Measurements from ENCODE around the gene UBA3.

The UBA3 gene

DNA sequence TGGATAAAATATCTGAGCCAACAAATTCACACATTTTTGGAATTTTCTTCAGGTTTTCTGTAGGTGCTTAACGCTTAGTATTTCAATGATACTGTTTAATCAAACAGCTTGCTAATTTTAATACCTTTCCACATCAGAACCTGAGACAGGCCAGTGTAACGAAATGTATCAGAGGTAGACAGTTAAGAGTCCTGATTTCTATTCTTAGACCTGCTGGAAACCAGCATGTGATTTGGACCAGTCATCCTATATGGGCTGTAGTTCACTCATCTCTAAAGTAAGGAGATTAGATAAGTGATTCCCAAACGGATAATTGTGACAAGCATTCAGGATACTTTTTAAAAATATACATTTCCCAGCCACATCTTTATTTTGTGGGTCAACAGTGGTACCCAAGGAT, 23.0 kb upstream of the UBA3 start:
- no peak for DNase-seq

DNA sequence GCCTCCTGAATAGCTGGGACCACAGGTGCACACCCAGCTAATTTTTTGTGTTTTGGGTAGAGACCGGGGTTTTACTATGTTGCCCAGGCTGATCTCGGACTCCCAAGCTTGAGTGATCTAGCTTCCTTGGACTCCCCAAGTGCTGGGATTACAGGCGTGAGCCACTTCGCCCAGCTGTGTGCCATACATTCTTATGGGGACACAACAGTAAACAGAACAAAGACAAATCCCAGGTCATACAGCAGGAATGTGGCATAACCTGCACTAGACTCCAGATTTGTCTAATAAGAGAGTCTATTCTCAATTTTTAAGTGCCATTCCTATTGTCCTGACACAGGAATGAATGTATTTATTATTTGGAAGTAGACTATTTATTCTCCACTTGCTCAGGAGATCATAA, 22.2 kb upstream of the UBA3 start:
- DNase-seq, result no peak

DNA sequence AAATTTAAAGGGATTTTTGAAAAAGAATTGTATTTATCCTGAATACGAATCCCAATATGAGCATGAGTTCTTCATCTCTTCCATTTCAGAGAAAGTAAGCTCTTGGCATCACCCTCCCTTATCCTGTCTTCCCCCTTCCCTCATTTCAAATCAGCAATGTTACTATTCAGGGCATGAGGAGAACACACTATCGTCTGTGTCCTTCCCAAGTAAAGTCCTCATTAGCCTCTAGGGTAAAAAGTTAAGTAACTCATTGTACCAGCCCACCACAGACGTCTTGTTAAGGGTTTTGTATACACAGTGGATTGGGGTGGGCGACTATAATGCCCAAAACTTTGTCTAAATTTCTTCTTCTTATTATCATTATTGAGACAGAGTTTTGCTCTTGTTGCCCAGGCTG, 19.4 kb upstream of the UBA3 start:
- no peak for DNase-seq

DNA sequence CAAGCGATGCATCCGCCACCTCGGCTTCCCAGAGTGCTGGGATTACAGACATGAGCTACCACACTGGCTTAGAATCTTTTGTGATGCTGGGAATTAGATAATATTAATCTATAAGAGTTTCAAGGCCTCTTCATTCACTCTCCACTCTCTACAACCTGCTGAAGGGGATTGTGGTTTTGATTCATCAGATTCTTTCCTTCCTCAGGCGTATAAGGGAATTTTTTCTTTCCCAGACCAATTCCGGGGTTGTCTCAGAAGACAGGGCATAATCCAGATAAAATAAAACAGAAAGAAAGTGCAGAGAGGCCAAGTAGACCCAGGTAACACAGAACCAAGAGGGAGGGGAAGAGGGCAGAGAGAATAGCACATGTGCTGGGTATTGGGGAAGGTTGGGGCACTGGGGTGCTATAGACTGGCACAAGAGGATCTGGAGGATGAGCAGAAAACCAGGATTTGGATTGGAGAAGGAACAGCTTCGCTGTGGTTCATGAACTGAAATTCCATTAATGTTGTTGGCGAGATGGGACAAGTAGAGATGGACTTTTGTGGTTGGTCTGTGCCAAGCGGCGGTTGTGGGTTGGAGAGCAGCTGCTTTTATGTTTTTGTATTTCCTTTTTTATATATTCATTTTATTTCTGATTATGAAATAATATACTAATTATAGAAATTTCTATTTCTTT, 17.4 kb upstream of the UBA3 start:
- DNase-seq, result no peak

DNA sequence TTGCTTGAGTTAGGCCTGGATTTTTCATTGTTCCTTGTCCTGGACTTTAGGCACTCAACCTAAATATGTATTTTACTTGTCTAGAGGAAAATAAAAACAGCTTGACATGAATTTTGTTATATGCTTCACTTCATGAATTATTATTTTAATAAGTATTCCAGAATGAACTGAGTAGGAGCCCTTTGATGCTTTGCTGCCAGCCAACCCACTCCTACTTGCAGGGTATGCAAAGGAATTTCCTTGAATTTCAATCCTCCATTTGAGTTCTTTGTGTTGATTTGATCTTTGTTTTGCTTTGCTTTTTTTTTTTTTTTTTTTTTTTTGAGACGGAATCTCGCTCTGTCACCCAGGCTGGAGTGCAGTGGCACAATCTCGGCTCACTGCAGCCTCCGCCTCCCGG, 16.1 kb upstream of the UBA3 start:
- DNase-seq, result no peak

DNA sequence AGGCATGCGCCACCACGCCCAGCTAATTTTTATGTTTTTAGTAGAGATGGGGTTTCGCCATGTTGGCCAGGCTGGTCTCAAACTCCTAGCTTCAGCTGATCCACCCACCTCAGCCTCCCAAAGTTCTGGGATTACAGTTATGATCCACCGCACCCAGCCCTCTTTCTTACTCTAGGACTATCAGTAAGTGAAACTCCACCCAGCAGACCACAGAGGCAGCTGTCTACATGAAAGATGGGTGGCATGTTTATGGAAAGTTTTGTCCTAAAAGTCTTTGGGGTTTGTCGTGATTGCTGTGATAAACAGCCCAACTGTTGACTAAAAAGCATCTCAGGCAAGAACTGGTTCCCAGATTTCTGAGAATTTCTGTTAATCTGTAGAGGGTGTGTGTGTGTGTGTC, 15.5 kb upstream of the UBA3 start:
- no peak for DNase-seq

DNA sequence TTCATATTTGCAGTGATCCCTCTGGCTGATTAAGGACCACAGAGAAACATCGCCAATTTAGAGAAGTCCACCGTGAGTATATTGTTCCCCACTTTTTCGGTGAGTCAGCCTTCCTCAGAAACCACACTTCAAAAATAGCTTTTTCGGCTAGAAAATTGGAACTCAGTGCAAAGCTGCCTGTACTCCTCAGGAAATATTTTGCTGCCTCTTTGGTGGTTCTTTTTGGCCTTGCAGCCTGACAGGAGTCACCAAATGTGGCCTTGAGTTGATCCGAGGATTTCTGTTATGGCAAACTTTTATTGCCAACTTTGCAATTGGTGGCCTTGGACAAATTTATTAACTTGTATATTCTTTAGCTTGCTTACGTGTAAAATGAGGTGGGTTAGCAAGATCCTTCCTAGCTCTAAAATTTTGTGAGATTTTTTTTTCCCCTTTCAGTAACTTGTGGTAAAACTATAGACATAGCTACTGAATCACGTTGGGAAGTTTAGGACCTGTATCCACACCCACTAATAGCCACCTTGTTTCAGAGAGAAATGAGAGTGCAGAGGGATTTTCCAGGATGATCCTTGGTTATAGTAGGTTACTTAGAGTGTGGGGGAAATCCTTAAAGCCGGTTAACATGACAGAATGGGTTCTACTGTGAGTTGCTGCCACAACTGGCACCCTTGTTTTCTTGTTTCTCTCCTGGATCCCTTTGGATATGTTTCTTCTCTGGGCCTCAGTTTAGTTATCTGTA, 14.5 kb upstream of the UBA3 start:
- DNase-seq, result no peak

DNA sequence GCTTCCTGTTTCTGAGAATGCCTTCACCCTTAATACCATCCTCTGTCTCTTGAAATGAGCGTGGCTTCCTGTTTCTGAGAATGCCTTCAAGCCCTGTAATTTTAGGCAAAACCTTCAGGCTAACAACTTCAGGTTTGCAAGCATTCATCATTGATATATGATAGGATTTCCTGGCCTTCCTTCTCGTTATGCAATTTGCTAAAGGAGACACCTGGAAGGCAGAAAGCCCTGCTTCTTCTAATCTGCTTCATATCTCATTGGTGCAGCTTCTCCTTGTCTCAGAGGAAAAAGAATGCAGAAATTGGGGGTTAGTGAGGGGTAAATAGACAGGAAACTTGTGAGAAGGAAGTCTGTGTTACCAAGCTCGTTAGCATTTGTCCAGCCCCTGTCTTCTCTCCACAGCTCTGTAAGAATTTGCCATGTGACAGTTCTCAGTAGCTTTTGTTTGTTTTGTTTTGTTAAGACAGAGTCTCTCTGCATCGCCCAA, 11.9 kb upstream of the UBA3 start:
- DNase-seq, result peak; percentile 7

DNA sequence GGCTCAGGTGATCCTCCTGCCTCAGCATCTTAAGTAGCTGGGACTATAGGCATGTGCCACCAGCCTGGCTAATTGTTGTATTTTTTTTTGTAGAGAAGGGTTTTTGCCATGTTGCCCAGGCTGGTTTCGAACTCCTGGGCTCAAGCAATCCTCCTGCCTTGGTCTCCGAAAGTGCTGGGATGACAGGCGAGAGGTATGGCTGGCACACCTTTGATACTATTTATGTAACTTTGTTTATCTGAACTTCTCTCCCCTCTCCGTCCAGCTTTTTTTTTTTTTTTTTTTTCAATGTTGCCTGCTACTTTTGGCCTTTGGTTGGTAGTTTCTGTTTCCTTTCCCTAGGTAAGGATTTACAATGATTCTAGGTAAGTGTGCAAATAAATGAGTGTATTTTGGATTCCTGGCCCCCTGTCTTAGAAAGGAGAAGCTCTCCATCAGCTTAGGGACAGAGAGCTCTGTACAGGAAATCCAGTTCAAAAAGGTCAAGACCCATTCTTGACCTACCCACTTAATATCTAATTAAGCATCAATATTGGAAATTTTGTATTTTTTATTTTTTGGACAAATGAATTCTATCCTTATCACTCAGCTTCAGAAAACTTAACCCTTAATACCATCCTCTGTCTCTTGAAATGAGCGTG, 11.3 kb upstream of the UBA3 start:
- DNase-seq, result no peak

DNA sequence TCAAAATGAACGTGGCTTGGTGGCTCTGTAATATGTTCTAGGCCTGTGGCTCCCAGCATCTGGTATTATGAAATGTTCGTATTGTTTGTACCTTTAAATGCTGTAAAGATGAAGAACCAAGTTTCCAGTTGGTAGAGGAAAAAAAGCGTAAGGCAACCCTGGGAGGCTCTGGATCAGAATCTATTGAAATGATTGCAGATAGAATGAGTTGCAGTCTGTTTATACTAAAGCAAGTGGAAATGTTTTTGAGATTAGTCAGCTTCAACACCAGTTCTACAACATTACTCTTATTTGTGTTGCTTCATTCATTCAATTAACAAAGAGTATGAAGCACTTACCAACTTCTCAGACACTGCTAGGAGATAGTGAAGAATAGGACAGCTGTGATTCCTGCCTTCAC, 9.9 kb upstream of the UBA3 start:
- DNase-seq, result no peak

DNA sequence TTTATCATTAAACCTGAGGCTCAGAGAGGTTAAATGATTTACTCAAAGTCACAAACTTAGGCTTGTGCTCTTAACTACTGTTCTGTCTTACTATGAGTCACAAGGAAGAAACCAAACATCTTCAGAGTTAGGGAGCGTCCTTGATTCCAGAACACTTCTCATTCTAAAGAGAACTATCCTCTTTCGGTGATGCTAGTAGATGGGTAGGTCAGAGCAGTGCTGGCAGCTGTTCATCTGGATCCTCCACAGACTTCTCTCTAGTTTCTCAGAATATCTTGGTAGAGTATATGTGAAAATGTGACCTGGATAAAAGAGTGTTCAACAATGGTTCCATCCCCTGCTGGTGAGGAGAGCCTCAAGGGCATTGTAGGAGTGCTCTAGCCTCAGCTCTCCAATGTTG, 7.9 kb upstream of the UBA3 start:
- DNase-seq, result no peak

DNA sequence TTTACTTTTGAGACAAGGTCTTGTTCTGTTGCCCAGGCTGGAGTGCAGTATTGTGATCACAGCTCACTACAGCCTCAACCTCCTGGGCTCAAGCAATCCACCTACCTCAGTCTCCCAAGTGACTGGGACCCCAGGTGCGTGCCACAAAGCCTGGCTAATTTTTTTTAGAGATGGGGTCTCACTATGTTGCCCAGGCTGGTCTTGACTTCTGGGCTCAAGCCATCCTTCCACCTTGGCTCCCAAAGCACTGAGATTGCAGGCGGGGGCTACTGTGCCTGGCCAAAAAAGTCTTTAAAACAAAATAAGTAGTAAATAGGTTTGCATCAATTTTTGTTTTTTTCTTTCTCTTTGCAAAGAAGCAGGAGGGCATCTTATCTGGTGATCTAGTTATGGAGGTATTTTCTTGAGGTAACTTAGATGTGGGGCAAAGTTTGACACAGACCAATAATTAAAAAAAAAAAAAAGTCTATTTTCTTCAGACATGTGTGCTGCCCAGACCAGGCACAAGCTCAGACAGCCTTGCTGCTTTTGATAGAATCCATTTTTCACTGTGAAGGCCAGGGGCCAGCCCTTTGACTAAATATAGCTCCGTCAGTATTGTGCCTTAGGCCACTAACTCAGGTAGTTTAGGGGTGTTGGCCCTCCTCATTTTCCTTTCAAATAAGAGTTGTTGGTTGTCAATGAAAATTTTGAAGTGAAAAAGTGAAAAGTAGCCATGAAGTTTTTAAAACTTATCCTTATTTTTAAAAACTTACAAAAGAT, 7.0 kb upstream of the UBA3 start:
- DNase-seq, result no peak

DNA sequence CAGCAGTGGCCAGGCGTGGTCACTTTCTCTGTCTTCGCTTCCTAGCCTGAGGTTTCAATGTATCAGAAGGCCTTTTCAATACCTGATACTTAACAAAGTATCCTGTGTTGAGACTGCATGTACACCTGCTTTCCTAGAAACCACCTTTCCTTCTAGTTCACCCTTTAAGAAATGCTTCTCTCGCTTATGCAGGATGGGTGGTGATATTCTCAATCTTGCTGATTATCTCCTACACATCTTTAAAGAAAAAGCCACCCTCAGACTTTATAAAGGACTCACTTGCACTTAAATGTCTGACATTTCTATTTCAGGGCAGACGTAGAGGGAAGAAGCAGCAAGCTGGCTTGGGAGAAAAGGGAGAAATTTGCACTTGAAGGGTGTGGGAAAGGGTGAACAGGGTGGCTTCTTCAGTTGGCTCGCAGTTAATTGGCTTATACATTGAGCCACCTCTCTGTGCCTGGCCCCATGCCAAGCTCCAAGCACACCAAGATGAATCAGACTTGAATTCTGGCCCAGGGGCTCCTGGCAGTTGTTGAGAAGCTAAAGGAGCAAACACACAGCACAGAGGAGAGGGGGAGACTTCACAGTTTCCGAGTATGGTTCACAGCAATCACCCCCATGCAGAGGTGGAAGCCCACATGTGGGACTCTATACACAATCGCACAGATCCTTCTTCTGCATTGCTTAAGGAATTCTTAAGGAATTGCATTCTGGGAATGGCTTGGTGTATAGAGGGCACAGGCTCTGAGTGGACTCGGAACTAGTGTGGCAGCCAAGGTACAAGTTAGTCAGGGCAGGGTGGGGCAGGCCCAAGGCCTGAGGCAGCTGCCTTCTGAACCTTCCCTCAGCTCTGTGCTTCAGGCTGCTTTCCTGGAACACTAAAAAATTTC, 5.9 kb upstream of the UBA3 start:
- peak; percentile 46 for DNase-seq

DNA sequence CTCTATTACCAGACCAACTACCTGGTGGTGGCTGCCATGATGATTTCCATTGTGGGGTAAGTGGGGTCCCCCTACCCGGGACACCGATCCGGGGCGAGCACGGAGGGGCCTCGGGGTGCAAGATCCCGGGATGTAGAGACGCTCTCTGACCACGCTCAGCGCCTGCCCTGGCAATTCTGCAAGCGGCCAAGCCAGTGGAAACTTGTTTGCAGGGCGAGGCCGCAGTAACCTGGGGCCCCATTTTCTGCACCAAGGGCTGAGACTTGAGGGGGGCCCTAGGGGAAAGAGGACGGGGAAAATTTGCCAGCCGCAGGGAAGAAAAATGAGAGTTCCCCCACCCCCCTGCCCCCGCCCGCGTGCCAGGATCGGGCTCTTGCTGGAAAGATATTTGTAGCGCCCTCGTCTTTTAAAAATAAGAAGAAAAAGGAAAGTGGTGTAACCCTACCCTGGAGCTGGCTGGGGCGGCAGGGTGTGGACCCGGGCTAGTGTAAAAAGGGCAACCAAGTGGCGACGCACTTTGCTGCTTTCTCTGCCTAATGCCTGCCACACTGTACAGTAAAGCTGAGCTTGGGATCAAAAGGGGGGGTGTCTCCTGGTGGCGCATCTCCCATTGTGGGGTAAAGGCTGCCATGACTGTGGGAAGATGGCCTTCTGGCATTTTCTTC, 5.1 kb upstream of the UBA3 start:
- peak; percentile 75 for DNase-seq

DNA sequence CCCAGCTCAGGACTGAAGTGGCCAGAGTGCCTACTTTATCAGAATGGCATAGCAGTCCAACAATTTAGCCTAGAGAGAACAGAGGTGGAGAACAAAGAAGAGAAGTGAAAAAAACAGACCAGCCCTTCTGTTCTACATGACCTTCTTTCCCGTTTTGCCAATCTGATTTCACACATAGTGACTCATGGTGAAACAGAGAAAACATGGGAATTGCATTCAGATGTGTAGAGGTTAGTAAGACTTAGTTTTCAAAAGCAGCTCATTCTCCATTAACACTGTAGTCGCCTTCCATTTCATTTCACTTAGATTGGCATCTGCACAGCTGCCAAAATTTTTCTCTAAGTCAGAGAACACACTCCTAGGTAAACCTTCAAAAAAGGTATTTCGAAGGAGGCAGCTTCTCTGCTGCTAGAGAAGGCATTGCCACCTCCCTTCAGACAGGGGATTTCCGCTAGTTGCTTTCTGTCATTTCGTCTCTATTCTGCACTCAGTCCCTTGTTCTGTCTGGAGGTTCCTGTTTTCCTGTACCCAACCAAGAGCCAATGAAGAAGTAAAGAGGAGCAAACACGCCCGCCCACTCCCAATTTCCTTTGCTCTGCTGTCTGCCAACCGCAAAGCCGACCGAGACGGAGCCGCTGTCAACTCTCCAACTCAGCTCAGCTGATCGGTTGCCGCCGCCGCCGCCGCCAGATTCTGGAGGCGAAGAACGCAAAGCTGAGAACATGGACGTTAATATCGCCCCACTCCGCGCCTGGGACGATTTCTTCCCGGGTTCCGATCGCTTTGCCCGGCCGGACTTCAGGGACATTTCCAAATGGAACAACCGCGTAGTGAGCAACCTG, 4.4 kb upstream of the UBA3 start, which contains the start of gene ARL6IP5:
TSS of gene ARL6IP5 (plus strand) at position 612 of the 842 bp plus-strand sequence. CDS start at position 723, 111 bp downstream.
- peak; percentile 39 for DNase-seq

DNA sequence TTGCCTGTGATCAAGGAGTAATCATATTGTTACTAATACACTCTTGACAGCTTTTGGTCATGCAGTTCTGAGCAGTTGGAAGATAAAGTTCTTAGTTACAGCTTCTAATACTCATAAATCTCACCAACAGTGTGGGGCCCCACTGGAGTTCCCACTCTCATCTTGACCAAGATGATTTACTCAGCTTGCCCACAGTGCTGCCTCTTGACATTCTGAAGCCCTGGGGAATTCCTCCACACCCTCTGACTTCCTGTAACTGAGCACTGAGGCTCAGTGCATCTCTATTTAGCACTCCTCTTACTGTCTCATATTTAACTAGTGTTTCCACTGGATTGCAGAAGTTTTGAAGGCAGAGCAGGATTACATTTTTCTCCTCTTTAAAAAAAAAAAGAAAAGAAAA, 2.6 kb upstream of the UBA3 start:
- DNase-seq, result peak; percentile 5

DNA sequence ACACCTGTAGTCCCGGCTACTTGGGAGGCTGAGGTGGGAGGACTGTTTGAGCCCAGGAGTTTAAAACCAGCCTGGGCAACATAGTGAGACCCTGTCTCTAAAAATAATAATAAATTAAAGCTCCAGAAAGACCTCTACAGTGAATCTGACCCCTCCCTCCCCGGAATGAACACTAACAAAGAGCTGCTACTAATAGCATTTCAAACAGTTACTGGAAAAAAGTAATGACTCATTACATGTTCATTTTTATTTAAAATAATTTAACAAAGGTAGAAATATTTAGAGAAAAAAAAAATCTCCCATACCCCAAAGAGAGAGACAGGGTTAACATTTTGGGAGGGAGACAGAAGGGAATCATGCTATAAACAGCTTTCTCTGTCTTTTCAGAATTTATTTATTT, 2.2 kb upstream of the UBA3 start:
- DNase-seq, result no peak

DNA sequence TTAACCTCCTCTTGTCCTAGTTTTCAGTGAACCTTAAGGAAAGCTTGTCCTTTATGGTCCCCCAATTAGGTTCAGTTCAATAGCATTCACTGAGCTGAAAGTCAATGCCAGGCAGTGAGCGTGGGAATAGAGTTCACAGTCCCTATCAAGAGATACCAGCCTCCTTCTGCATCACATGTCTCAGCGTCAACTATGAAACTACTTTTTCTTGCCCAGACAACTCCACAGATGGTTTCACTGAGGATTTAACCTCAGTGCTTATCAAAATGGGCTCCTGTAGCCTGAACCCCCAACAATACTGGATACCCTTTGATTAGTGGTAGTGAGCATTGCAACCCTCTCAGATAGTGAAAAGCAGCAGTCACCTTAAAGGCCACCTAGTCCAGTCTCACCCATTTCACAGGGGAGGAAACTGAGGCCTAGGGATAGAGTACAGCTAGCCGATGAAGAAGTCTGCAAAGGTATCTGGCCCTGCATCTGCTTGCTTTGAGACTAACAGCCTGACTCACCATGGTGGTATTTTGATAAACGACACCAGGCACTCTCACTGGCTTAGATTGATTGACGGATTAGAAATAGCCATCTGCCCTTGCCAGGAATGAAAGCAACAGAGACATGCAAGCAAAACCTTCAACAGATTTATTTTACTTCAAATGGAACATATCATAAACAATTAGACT, 1.6 kb upstream of the UBA3 start:
- no peak for DNase-seq
